ENCODE results near the gene AP4M1. TPM values are rescaled to one million over a fixed set of nuclear protein-coding genes. Genes with fewer than 3 reads are reported as not detected.

Gene AP4M1
- total RNA-seq, 3 donors from 2014 or later, result 13.4 to 16.0 (median 16.0) TPM

DNA sequence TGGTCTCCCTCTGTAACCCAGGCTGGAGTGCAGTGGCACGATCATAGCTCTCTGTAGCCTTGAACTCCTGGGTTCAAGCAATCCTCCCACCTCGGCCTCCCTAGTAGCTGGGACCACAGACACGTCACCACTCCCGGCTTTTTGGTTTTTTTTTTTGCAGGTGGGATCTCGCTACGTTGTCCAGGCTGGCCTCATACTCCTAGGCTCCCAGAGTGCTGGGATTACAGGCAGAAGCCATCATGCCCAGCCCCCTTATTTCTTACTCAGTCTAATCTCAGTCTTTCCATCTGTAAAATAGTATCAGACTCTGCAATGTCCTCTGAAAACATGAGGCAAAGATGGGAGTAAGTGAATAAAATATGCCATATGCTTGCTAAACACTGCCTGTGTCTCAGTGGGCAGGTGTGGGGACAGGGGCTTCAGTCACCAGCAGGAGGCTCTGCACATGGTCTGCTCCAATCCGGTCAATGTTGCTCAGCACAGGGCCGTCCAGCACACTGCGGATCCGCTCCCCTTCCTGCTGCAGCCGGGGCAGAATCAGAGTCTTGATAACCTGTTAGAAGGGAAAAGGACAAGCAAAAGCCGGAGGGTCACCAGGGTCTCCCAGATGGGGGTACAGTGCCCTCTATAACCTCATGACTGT is 8.2 kb downstream of the AP4M1 start:
- DNase-seq (no peak), ATAC-seq (no peak)
- Mint-ChIP-seq H3K36me3 (ENCODE audit: insufficient read depth) (peaks cover 29% of the 10 kb centered on the region), H3K4me3 (no peak overlapping the region), H3K9me3 (no peaks in the 10 kb centered on the region), H3K27me3 (ENCODE audit: low read depth) (no peaks in the 10 kb centered on the region), H3K4me1 (ENCODE audit: low read depth) (no peaks in the 10 kb centered on the region)

DNA sequence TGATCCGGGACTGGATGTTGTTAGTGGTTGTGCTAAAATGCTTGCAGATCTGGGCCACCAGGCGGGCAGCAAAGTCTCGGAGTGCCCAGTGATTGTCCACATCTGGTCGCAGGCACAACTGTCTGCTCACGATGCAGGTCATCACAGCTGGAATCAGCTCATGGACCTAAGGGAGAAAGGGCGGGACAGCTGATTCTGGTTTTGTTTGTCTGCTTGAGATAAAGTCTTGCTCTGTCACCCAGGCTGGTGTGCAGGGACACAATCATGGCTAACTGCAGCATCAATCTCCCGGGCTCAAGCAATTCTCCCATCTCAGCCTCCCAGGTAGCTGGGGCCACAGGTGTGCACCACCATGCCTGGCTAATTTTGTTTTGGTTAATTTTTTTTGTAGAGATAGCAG is 9.7 kb downstream of the AP4M1 start:
- H3K36me3 Mint-ChIP-seq (ENCODE audit: insufficient read depth), result peaks cover 25% of the 10 kb centered on the region
- no peaks in the 10 kb centered on the region for H3K27me3 Mint-ChIP-seq (ENCODE audit: low read depth)
- no peaks in the 10 kb centered on the region for H3K9me3 Mint-ChIP-seq
- H3K4me3 Mint-ChIP-seq, result no peak overlapping the region
- ATAC-seq, result no peak
- H3K4me1 Mint-ChIP-seq (ENCODE audit: low read depth), result no peaks in the 10 kb centered on the region
- DNase-seq, result no peak

DNA sequence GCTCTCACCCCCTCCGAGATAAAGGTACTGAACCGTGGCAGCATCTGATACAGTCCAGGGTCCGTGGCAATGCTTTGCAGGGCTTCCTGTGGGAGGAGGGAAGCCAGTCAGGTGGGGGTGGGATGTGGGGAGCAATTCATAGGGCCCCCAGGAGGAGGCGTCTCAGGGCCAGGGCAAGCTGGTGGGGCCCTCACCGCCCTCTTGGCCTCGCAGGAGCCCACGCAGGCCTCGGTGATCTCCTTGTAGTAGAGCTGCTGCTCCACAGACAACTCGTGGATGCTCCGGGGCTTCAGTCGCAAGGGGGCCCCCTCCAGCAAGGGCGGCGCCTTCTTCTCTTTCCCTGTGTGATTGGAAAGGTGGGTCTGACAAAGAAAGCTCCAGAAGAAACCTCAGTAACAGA is 10.5 kb downstream of the AP4M1 start:
- Mint-ChIP-seq H3K27me3 (ENCODE audit: low read depth) (no peaks in the 10 kb centered on the region), H3K4me3 (no peak overlapping the region), H3K4me1 (ENCODE audit: low read depth) (no peaks in the 10 kb centered on the region), H3K9me3 (no peaks in the 10 kb centered on the region), H3K36me3 (ENCODE audit: insufficient read depth) (peaks cover 24% of the 10 kb centered on the region)
- no peak for DNase-seq
- no peak for ATAC-seq

DNA sequence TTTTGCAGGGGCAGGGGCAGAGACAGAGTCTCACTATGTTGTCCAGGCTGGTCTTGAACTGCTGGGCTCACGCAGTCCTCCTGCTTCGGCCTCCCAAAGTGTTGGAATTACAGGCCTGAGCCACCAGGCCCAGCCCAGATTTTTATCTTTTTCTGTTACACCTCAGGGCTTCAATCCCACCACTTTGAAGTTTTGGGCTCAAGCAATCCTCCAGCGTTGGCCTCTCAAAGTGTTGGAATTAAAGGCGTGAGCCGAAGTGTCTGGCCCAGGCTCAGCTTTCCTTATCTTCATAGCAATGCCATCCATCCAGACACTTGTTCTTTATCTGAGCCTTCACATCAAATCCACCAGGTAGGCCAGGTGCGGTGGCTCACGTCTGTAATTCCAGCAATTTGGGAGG is 13.6 kb downstream of the AP4M1 start:
- H3K4me1 Mint-ChIP-seq (ENCODE audit: low read depth), result peaks cover 9% of the 10 kb centered on the region
- H3K9me3 Mint-ChIP-seq, result no peaks in the 10 kb centered on the region
- H3K36me3 Mint-ChIP-seq (ENCODE audit: insufficient read depth), result peaks cover 16% of the 10 kb centered on the region
- no peak overlapping the region for H3K4me3 Mint-ChIP-seq
- DNase-seq (no peak), ATAC-seq (no peak)
- H3K27me3 Mint-ChIP-seq (ENCODE audit: low read depth), result no peaks in the 10 kb centered on the region

DNA sequence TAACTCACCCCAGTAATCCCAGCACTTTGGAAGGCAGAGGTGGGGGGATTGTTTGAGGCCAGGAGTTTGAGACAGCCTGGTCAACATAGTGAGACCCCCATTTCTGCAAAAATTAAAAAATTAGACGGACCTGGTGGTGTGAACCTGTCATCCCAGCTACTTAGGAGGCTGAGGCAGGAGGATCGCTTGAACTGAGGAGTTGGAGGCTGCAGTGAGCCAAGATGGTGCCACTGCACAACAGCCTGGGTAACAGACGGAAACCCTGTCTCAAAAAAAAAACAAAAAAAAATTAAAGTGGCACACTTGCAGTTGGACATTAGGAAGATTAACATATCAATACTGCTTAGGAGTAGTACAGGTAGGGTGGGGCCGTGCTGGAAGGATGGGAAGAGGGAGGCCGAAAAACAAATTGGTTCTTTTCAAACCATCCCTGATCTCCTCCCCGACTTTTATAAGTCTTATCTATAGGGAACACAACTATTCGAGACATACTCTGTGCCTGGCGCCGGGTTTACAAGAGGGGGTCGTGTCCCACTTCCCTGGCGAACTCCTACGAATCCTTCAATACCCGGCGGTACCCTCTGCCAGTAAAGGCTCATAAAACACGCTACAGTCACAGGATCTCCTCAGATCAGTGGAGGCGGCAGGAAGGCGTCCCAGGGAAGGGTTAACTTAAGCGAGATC is 17.1 kb downstream of the AP4M1 start:
- peak overlapping the region; percentile 96 for H3K4me3 Mint-ChIP-seq

DNA sequence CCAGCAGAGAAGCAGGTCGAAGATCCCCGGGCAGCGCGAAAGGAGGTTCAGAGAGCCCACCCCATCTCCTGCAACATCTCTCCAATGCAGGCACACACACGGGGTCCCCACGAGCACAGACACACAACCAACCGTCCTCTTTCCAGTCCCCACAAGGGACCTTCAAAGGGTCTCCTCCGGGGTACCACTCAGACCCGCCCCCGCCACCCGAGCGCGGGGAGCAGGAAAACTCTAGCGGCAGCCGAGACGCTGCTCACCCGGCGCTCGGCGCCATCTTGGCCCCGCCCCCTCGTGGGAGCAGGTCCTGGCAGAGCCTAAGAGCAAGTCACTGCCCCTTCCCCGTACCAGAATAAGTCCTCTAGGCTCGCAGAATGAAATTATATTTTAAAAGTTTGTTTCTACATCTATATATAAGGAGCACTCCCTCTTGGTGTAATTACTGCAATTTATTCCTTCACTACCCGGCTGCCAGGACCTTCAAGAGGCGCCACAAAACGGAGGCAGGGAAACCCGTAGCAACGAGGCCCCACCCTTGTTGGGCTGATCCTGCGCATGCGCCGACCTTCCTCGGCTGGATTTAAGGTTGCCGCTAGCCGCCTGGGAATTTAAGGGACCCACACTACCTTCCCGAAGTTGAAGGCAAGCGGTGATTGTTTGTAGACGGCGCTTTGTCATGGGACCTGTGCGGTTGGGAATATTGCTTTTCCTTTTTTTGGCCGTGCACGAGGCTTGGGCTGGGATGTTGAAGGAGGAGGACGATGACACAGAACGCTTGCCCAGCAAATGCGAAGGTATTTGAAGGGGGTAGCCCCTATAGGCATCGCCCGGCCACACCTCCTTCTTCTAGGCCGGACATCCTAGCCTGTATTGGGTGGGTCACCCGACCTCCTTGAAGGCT is 17.9 kb downstream of the AP4M1 start, which contains the start of the genes CNPY4 and TAF6:
CNPY4 (plus strand) TSS at position 563 of the 898 bp plus-strand sequence; CDS start at position 674, 111 bp downstream.
TAF6 (minus strand) TSS at position 287 of the 898 bp plus-strand sequence. CDS start 5,149 bp downstream, outside the sequence.
- Mint-ChIP-seq H3K4me1 (ENCODE audit: low read depth) (peaks cover 22% of the 10 kb centered on the region), H3K4me3 (peak within 1 kb of the TSS; percentile 96), H3K27me3 (ENCODE audit: low read depth) (no peaks in the 10 kb centered on the region), H3K36me3 (ENCODE audit: insufficient read depth) (peaks cover 7% of the 10 kb centered on the region), H3K9me3 (no peaks in the 10 kb centered on the region)
- DNase-seq, result peak; percentile 93
- ATAC-seq, result peak; percentile 75 to 77

More for the DNA sequence above, 17.1 kb downstream of the AP4M1 start:
- Mint-ChIP-seq H3K27me3 (ENCODE audit: low read depth) (no peaks in the 10 kb centered on the region), H3K4me1 (ENCODE audit: low read depth) (peaks cover 20% of the 10 kb centered on the region), H3K9me3 (no peaks in the 10 kb centered on the region), H3K36me3 (ENCODE audit: insufficient read depth) (peaks cover 9% of the 10 kb centered on the region)
- ATAC-seq (no peak), DNase-seq (no peak)

DNA sequence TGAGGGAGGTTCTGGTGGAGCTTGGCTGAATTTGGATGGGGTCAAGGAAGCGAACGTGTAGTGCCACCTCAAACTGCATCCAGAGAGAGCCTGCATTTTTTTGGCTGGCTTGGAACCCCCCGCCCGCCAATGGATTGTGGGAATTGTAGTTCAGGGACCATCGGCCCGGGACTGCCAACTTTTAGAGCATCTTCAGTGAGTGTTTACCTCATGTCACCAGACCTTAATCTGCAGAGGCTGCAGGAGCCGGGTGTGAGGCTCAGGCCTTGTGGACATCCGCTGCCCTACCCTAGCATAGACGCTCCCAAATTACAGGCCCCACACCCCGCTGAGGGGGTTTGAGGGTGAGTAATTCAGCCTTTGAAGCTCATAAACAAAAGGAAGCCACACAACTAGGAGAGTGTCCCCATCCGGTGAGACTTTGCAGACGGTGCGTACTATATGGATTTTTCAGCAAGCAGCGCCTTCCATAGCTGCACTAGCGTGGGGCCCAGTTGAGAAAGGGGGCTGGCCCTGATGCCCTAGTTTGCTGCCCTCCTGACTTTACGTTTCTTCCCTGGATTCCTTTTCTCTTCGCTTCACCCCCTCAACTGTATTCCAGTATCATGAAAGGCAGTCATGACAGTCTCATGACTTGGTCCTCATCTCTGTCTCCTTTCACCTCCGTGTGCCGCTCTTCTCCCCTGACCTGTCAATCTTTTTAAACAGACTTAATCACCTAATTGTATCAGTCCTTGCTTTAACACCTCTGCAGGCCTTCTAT is 18.7 kb downstream of the AP4M1 start:
- H3K9me3 Mint-ChIP-seq, result no peaks in the 10 kb centered on the region
- peak overlapping the region; percentile 96 for H3K4me3 Mint-ChIP-seq
- peaks cover 29% of the 10 kb centered on the region for H3K4me1 Mint-ChIP-seq (ENCODE audit: low read depth)
- ATAC-seq (peak; percentile 64 to 69), DNase-seq (peak; percentile 50)
- no peaks in the 10 kb centered on the region for H3K27me3 Mint-ChIP-seq (ENCODE audit: low read depth)
- peaks cover 7% of the 10 kb centered on the region for H3K36me3 Mint-ChIP-seq (ENCODE audit: insufficient read depth)

DNA sequence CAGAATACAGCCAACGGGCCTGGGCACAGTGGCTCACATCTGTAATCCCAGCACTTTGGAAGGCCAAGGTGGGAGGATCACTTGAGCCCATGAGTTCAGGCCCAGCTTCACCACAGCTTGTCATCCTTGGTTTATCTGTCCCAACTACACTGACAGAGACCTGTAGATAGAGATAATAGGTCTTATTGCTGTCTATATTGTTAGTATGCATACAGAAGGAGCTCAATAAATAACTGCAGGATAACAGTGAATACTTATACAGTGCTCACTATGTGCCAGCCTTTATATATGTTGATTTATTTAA is 19.2 kb downstream of the AP4M1 start:
- Mint-ChIP-seq H3K36me3 (ENCODE audit: insufficient read depth) (peaks cover 7% of the 10 kb centered on the region), H3K4me3 (peak overlapping the region; percentile 96)

DNA sequence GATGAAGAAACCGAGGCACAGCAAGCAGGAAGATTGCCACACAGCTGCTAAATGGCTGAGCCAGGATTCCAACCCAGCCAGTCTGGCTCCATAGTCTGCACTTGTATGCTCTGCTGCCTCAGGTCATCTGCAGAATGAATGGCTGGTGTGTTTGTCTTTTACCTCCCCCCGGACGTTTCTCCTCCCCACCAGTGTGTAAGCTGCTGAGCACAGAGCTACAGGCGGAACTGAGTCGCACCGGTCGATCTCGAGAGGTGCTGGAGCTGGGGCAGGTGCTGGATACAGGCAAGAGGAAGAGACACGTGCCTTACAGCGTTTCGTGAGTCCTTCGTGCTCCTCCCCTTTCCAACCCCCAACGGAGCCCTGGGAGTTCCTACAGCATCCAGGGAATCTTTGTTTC is 20.6 kb downstream of the AP4M1 start:
- H3K4me3 Mint-ChIP-seq, result no peak overlapping the region

More for the DNA sequence above, 19.2 kb downstream of the AP4M1 start:
- Mint-ChIP-seq H3K9me3 (no peaks in the 10 kb centered on the region), H3K27me3 (ENCODE audit: low read depth) (no peaks in the 10 kb centered on the region), H3K4me1 (ENCODE audit: low read depth) (peaks cover 33% of the 10 kb centered on the region)
- ATAC-seq, result no peak
- DNase-seq, result no peak

DNA sequence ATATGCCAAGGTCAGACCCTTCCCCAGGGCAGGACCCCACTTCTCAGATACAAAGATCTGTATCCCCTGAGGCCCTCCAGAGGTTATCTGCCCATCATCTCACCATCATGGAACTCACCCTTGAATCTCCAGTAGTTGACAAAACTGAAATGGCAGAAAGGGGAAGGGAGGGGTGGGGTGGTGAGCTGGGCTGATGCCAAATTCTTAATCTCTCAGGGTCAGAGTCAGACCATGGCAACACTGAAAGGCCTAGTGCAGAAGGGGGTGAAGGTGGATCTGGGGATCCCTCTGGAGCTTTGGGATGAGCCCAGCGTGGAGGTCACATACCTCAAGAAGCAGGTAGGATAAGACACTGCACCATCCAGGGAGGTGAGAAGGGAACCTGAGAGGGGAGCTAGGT is 21.1 kb downstream of the AP4M1 start:
- no peak for DNase-seq

More for the DNA sequence above, 20.6 kb downstream of the AP4M1 start:
- Mint-ChIP-seq H3K9me3 (no peaks in the 10 kb centered on the region), H3K4me1 (ENCODE audit: low read depth) (peaks cover 42% of the 10 kb centered on the region), H3K27me3 (ENCODE audit: low read depth) (no peaks in the 10 kb centered on the region), H3K36me3 (ENCODE audit: insufficient read depth) (peaks cover 2% of the 10 kb centered on the region)
- DNase-seq (no peak), ATAC-seq (no peak)

DNA sequence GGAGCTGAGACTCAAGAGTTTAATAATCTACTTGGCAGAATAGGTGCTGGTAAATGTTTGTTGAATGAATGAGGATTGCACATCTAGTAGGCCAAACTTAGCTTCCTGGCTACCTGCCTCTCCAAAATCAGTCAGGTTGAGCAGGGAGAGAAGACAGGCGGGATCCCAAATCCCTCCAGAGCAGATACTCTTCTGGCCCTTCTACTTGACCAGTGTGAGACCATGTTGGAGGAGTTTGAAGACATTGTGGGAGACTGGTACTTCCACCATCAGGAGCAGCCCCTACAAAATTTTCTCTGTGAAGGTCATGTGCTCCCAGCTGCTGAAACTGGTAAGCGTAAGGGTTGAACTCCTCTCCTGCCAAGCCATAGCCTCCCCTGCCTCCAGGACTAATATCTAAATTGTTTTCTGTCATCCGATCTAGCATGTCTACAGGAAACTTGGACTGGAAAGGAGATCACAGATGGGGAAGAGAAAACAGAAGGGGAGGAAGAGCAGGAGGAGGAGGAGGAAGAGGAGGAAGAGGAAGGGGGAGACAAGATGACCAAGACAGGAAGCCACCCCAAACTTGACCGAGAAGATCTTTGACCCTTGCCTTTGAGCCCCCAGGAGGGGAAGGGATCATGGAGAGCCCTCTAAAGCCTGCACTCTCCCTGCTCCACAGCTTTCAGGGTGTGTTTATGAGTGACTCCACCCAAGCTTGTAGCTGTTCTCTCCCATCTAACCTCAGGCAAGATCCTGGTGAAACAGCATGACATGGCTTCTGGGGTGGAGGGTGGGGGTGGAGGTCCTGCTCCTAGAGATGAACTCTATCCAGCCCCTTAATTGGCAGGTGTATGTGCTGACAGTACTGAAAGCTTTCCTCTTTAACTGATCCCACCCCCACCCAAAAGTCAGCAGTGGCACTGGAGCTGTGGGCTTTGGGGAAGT is 23.1 kb downstream of the AP4M1 start:
- no peak for ATAC-seq
- DNase-seq, result no peak
- Mint-ChIP-seq H3K4me3 (peak overlapping the region; percentile 13), H3K36me3 (ENCODE audit: insufficient read depth) (peaks cover 2% of the 10 kb centered on the region), H3K4me1 (ENCODE audit: low read depth) (peaks cover 39% of the 10 kb centered on the region), H3K9me3 (no peaks in the 10 kb centered on the region), H3K27me3 (ENCODE audit: low read depth) (no peaks in the 10 kb centered on the region)

More for the DNA sequence above, 21.1 kb downstream of the AP4M1 start:
- Mint-ChIP-seq H3K27me3 (ENCODE audit: low read depth) (no peaks in the 10 kb centered on the region), H3K4me3 (no peak overlapping the region), H3K36me3 (ENCODE audit: insufficient read depth) (peaks cover 2% of the 10 kb centered on the region), H3K4me1 (ENCODE audit: low read depth) (peaks cover 42% of the 10 kb centered on the region), H3K9me3 (no peaks in the 10 kb centered on the region)
- ATAC-seq, result no peak

DNA sequence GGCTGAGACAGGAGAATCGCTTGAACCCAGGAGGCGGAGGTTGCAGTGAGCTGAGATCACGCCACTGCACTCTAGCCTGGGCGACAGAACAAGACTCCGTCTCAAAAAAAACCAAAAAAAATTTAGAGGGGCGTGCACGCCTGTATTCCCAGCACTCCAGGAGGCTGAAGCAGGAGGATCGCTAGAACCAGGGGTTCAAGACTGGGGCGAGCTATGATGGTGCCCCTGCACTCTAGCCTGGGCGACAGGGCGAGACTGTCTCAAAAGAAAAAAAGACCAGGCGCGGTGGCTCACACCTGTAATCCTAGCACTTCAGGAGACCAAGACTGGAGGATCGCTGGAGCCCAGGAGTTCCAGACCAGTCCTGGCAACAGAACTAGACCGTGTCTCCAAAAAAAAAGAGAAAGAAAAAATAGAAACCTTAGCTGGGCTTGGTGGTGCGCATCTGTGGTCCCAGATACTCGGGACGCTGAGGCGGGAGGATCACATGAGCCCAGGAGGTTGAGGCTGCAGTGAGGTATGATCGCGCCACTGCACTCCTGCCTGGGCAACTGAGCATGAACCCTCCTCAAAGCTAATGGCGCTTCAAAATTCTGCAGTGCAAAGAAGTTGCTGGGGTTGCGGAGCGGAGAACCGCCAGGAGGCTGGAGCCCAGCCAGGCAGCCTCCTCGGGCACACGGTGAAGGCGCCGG is 24.9 kb downstream of the AP4M1 start:
- no peaks in the 10 kb centered on the region for H3K9me3 Mint-ChIP-seq
- H3K27me3 Mint-ChIP-seq (ENCODE audit: low read depth), result no peaks in the 10 kb centered on the region
- H3K36me3 Mint-ChIP-seq (ENCODE audit: insufficient read depth), result peaks cover 2% of the 10 kb centered on the region
- ATAC-seq, result peak in 1 of 2 donors; percentile 0
- DNase-seq, result no peak
- H3K4me1 Mint-ChIP-seq (ENCODE audit: low read depth), result peaks cover 33% of the 10 kb centered on the region
- peak overlapping the region; percentile 99 for H3K4me3 Mint-ChIP-seq
